ENCODE data around the gene LY6G6D. TPM values are rescaled to one million over a fixed set of nuclear protein-coding genes. Genes with fewer than 3 reads are reported as not detected.
"Not testable (repeated sequence)": the region's sequence is repeated elsewhere in the genome, so short reads cannot be mapped to it uniquely, and the experiment has no call there.

The LY6G6D gene
- total RNA-seq, 1 experiment from 2014 or later: not detected

DNA sequence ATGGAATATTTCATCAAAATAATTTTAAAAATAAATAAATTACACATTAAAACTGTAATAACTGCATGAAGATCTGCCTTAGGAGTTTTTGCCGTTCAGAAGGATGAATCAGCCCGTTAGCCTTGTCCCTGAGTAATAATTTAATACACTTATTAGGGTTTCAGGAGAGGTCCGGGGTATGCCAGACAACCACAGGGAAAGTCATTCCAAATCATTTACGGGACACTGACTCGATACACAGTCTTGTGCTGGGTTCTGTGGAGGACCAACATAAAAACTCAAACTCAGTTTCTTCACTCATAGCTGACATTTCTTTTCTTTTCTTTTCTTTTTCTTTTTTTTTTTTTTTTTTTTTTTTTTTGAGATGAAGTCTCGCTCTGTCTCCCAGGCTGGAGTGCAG, 9.2 kb upstream of the LY6G6D start:
- POLR2A ChIA-PET (ENCODE audit: unreplicated experiment): no interaction called here

GRCh38 chr6:31706599-31706998, 8.5 kb upstream of the LY6G6D start, which contains the start of gene LY6G6F:
Gene LY6G6F, plus strand, starts transcription at chr6:31706866. Its CDS starts 41 bp downstream, at chr6:31706907.
- Histone ChIP-seq H3K4me1 (ENCODE audit: insufficient read depth, low read length) (peaks cover 6% of the 10 kb centered on the region), H2AFZ (ENCODE audit: low read length) (no peak within 1 kb of the TSS), H3K79me2 (ENCODE audit: low read length) (peaks cover 14% of the 10 kb centered on the region), H3K4me3 (ENCODE audit: low read length) (no peak within 1 kb of the TSS), H3K27me3 (ENCODE audit: low read length) (no peaks in the 10 kb centered on the region), H3K9me2 (replicated peaks; ENCODE audit: low read length) (no peaks in the 10 kb centered on the region), H4K20me1 (ENCODE audit: low read length) (no peaks in the 10 kb centered on the region), H3K36me3 (ENCODE audit: low read depth, low read length) (no peaks in the 10 kb centered on the region), H3K27ac (ENCODE audit: low read length) (no peak within 1 kb of the TSS), H3K9ac (ENCODE audit: low read length) (no peak within 1 kb of the TSS), H3F3A (ENCODE audit: low read length, unreplicated experiment) (no peaks in the 10 kb centered on the region), H3K9me3 (ENCODE audit: low read length) (no peaks in the 10 kb centered on the region), H3K4me2 (ENCODE audit: low read length) (no peak within 1 kb of the TSS)
- ATAC-seq (no peak), DNase-seq (no peak)
- intact Hi-C loops (cut with micrococcal nuclease): no loop called here
- no peak for TF ChIP-seq EZH2 (IDR thresholded peaks at IDR 0.05; ENCODE audit: low read length, unreplicated experiment)
- no peak for TF ChIP-seq EZH2phosphoT487 (IDR thresholded peaks at IDR 0.05; ENCODE audit: borderline replicate concordance, low read length)
- no TSS peak for BruUV-seq (replicated peaks)
- ChIA-PET CTCF (no interaction called here), POLR2A (ENCODE audit: unreplicated experiment) (no interaction called here)

More for the DNA sequence above, 9.2 kb upstream of the LY6G6D start:
- H3K36me3 ChIP-seq (ENCODE audit: low read depth, low read length): no peaks in the 10 kb centered on the region
- H2AFZ ChIP-seq (ENCODE audit: low read length): no peak overlapping the region
- CTCF ChIA-PET: no interaction called here
- H3K79me2 ChIP-seq (ENCODE audit: low read length): peaks cover 21% of the 10 kb centered on the region
- no peaks in the 10 kb centered on the region for H3K27me3 ChIP-seq (ENCODE audit: low read length)
- no peak overlapping the region for H3K4me3 ChIP-seq (ENCODE audit: low read length)
- H4K20me1 ChIP-seq (ENCODE audit: low read length): no peaks in the 10 kb centered on the region
- H3K9me3 ChIP-seq (ENCODE audit: low read length): no peaks in the 10 kb centered on the region
- no peak overlapping the region for H3K4me2 ChIP-seq (ENCODE audit: low read length)
- no peaks in the 10 kb centered on the region for H3F3A ChIP-seq (ENCODE audit: low read length, unreplicated experiment)
- no peak for DNase-seq
- peaks cover 10% of the 10 kb centered on the region for H3K4me1 ChIP-seq (ENCODE audit: insufficient read depth, low read length)
- H3K9ac ChIP-seq (ENCODE audit: low read length): no peak overlapping the region
- no peak overlapping the region for H3K27ac ChIP-seq (ENCODE audit: low read length)
- no peak for TF ChIP-seq EZH2phosphoT487 (IDR thresholded peaks at IDR 0.05; ENCODE audit: borderline replicate concordance, low read length)
- no peaks in the 10 kb centered on the region for H3K9me2 ChIP-seq (replicated peaks; ENCODE audit: low read length)
- ATAC-seq: no peak
- no TSS peak for BruUV-seq (replicated peaks)
- intact Hi-C loops (cut with micrococcal nuclease): no loop called here

DNA sequence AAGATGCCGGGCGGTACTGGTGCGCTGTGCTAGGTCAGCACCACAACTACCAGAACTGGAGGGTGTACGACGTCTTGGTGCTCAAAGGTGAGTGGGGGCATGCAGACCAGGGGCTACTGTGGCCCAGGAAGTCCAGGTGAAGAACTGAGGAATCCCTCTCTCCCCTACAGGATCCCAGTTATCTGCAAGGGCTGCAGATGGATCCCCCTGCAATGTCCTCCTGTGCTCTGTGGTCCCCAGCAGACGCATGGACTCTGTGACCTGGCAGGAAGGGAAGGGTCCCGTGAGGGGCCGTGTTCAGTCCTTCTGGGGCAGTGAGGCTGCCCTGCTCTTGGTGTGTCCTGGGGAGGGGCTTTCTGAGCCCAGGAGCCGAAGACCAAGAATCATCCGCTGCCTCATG, 7.4 kb upstream of the LY6G6D start:
- TF ChIP-seq, protein P1, sequence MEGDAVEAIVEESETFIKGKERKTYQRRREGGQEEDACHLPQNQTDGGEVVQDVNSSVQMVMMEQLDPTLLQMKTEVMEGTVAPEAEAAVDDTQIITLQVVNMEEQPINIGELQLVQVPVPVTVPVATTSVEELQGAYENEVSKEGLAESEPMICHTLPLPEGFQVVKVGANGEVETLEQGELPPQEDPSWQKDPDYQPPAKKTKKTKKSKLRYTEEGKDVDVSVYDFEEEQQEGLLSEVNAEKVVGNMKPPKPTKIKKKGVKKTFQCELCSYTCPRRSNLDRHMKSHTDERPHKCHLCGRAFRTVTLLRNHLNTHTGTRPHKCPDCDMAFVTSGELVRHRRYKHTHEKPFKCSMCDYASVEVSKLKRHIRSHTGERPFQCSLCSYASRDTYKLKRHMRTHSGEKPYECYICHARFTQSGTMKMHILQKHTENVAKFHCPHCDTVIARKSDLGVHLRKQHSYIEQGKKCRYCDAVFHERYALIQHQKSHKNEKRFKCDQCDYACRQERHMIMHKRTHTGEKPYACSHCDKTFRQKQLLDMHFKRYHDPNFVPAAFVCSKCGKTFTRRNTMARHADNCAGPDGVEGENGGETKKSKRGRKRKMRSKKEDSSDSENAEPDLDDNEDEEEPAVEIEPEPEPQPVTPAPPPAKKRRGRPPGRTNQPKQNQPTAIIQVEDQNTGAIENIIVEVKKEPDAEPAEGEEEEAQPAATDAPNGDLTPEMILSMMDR (conservative IDR thresholded peaks at IDR 0.05; ENCODE audit: low read depth, low read length): no peak
- TF ChIP-seq EZH2 (IDR thresholded peaks at IDR 0.05; ENCODE audit: low read length, unreplicated experiment) (no peak), EZH2phosphoT487 (IDR thresholded peaks at IDR 0.05; ENCODE audit: borderline replicate concordance, low read length) (no peak)
- H3K79me2 ChIP-seq (ENCODE audit: low read length): peaks cover 3% of the 10 kb centered on the region
- no peak overlapping the region for H3K9ac ChIP-seq (ENCODE audit: low read length)
- no peaks in the 10 kb centered on the region for H3K36me3 ChIP-seq (ENCODE audit: low read depth, low read length)
- no peak overlapping the region for H3K4me3 ChIP-seq (ENCODE audit: low read length)
- ChIA-PET POLR2A (ENCODE audit: unreplicated experiment) (no interaction called here), CTCF (no interaction called here)
- no peaks in the 10 kb centered on the region for H3F3A ChIP-seq (ENCODE audit: low read length, unreplicated experiment)
- BruUV-seq (replicated peaks): no TSS peak
- H3K4me1 ChIP-seq (ENCODE audit: insufficient read depth, low read length): no peaks in the 10 kb centered on the region
- no peak overlapping the region for H3K27ac ChIP-seq (ENCODE audit: low read length)
- H3K9me3 ChIP-seq (ENCODE audit: low read length): no peaks in the 10 kb centered on the region
- H3K4me2 ChIP-seq (ENCODE audit: low read length): no peak overlapping the region
- no peaks in the 10 kb centered on the region for H3K27me3 ChIP-seq (ENCODE audit: low read length)
- H3K9me2 ChIP-seq (replicated peaks; ENCODE audit: low read length): no peaks in the 10 kb centered on the region
- intact Hi-C loops (cut with micrococcal nuclease): no loop called here
- no peak for ATAC-seq
- no peak for DNase-seq
- no peak overlapping the region for H2AFZ ChIP-seq (ENCODE audit: low read length)
- no peaks in the 10 kb centered on the region for H4K20me1 ChIP-seq (ENCODE audit: low read length)

GRCh38 chr6:31708224-31708623, 6.9 kb upstream of the LY6G6D start:
- H4K20me1 ChIP-seq (ENCODE audit: low read length): no peaks in the 10 kb centered on the region
- no peaks in the 10 kb centered on the region for H3K79me2 ChIP-seq (ENCODE audit: low read length)
- no peak overlapping the region for H3K4me3 ChIP-seq (ENCODE audit: low read length)
- BruUV-seq (replicated peaks): no TSS peak
- no peak overlapping the region for H3K9ac ChIP-seq (ENCODE audit: low read length)
- no peaks in the 10 kb centered on the region for H3K9me3 ChIP-seq (ENCODE audit: low read length)
- H3K27ac ChIP-seq (ENCODE audit: low read length): no peak overlapping the region
- no peaks in the 10 kb centered on the region for H3K9me2 ChIP-seq (replicated peaks; ENCODE audit: low read length)
- intact Hi-C loops (cut with micrococcal nuclease): no loop called here
- H3F3A ChIP-seq (ENCODE audit: low read length, unreplicated experiment): no peaks in the 10 kb centered on the region
- TF ChIP-seq EZH2phosphoT487 (IDR thresholded peaks at IDR 0.05; ENCODE audit: borderline replicate concordance, low read length) (no peak), EZH2 (IDR thresholded peaks at IDR 0.05; ENCODE audit: low read length, unreplicated experiment) (no peak)
- TF ChIP-seq, protein P1 (conservative IDR thresholded peaks at IDR 0.05; ENCODE audit: low read depth, low read length): no peak
- H3K27me3 ChIP-seq (ENCODE audit: low read length): no peaks in the 10 kb centered on the region
- ATAC-seq (no peak), DNase-seq (no peak)
- H3K36me3 ChIP-seq (ENCODE audit: low read depth, low read length): no peaks in the 10 kb centered on the region
- H3K4me1 ChIP-seq (ENCODE audit: insufficient read depth, low read length): no peaks in the 10 kb centered on the region
- no peak overlapping the region for H3K4me2 ChIP-seq (ENCODE audit: low read length)
- CTCF ChIA-PET: no interaction called here
- no peak overlapping the region for H2AFZ ChIP-seq (ENCODE audit: low read length)
- POLR2A ChIA-PET (ENCODE audit: unreplicated experiment): no interaction called here

GRCh38 chr6:31709157-31709556, 6.0 kb upstream of the LY6G6D start:
- H3K27ac ChIP-seq (ENCODE audit: low read length); H3K36me3 ChIP-seq (ENCODE audit: low read depth, low read length); ATAC-seq; H3K9me3 ChIP-seq (ENCODE audit: low read length); H3K27me3 ChIP-seq (ENCODE audit: low read length); H3K4me1 ChIP-seq (ENCODE audit: insufficient read depth, low read length); intact Hi-C loops (cut with micrococcal nuclease); H3K4me3 ChIP-seq (ENCODE audit: low read length); H3K79me2 ChIP-seq (ENCODE audit: low read length); H3K4me2 ChIP-seq (ENCODE audit: low read length); H2AFZ ChIP-seq (ENCODE audit: low read length); H3F3A ChIP-seq (ENCODE audit: low read length, unreplicated experiment); DNase-seq; H4K20me1 ChIP-seq (ENCODE audit: low read length); POLR2A ChIA-PET (ENCODE audit: unreplicated experiment); H3K9ac ChIP-seq (ENCODE audit: low read length); BruUV-seq (replicated peaks); H3K9me2 ChIP-seq (replicated peaks; ENCODE audit: low read length): not testable (repeated sequence)
- CTCF ChIA-PET: interaction anchor here (0.7 kb wide), 1 partner anchor 98 kb away, joined by 4 read pairs; the partner anchor contains the start of gene LSM2

All from PC-3 (cell line).